H9 (cell line): ENCODE data around the gene MAP1S. TPM values are rescaled to one million over a fixed set of nuclear protein-coding genes. Genes with fewer than 3 reads are reported as not detected.

Source experiments
- DNase-seq: peaks from one replicate; pipeline ENCODE4 v3.0.0-alpha.2; 2017
- H2AFZ ChIP-seq: one replicate; pipeline ENCODE4 v1.6.1; 2013; ENCODE audit warnings: mild to moderate bottlenecking, low read length, control low read depth, moderate library complexity
- H2AK5ac ChIP-seq: 2 replicates; pipeline ENCODE4 v1.6.1; 2013; ENCODE audit warnings: low read length, control low read depth, mixed read lengths; ENCODE audit not compliant: insufficient read length
- H2BK120ac ChIP-seq: one replicate; pipeline ENCODE4 v1.6.1; 2013; ENCODE audit warnings: low read depth, mild to moderate bottlenecking, low read length, control low read depth, inconsistent platforms; ENCODE audit not compliant: poor library complexity, severe bottlenecking
- H2BK12ac ChIP-seq: 2 replicates; pipeline ENCODE4 v1.6.1; 2013; ENCODE audit warnings: low read length, control low read depth, mixed read lengths, low read depth; ENCODE audit not compliant: insufficient read length
- H2BK15ac ChIP-seq: 2 replicates; pipeline ENCODE4 v1.6.1; 2013; ENCODE audit warnings: low read depth, low read length, control low read depth
- H2BK20ac ChIP-seq: one replicate; pipeline ENCODE4 v1.6.1; 2013; ENCODE audit warnings: low read depth, mild to moderate bottlenecking, low read length, control low read depth, inconsistent platforms; ENCODE audit not compliant: poor library complexity, severe bottlenecking
- H2BK5ac ChIP-seq: 2 replicates; pipeline ENCODE4 v1.6.1; 2013; ENCODE audit warnings: low read length, control low read depth, mixed read lengths; ENCODE audit not compliant: insufficient read length
- H3K14ac ChIP-seq: 2 replicates; pipeline ENCODE4 v1.6.1; 2013; ENCODE audit warnings: low read length, control low read depth; ENCODE audit not compliant: insufficient read depth
- H3K18ac ChIP-seq: 2 replicates; pipeline ENCODE4 v1.6.1; 2013; ENCODE audit warnings: low read depth, mild to moderate bottlenecking, mixed read lengths, low read length, control low read depth; ENCODE audit not compliant: insufficient read length
- H3K23ac ChIP-seq: 2 replicates; pipeline ENCODE4 v1.6.1; 2013; ENCODE audit warnings: low read length, control low read depth, mixed read lengths, low read depth; ENCODE audit not compliant: insufficient read length
- H3K23me2 ChIP-seq: 2 replicates; pipeline ENCODE4 v1.6.1; 2013; ENCODE audit warnings: low read depth, mild to moderate bottlenecking, mixed read lengths, low read length, control low read depth; ENCODE audit not compliant: insufficient read length, poor library complexity, severe bottlenecking
- H3K27ac ChIP-seq: 2 replicates; pipeline ENCODE4 v1.5.1; 2013; ENCODE audit warnings: low read length, control low read depth, mixed read lengths, low read depth; ENCODE audit not compliant: insufficient read length
- H3K27me3 ChIP-seq: 2 replicates; pipeline ENCODE4 v1.6.1; 2013; ENCODE audit warnings: low read length, control low read depth, inconsistent platforms; ENCODE audit not compliant: insufficient read depth
- H3K4ac ChIP-seq: 2 replicates; pipeline ENCODE4 v1.6.1; 2013; ENCODE audit warnings: low read depth, mild to moderate bottlenecking, control low read depth, inconsistent platforms, low read length, moderate library complexity
- H3K4me1 ChIP-seq: 2 replicates; pipeline ENCODE4 v1.6.1; 2013; ENCODE audit warnings: low read length, control low read depth, inconsistent platforms; ENCODE audit not compliant: insufficient read depth
- H3K4me2 ChIP-seq: 2 replicates; pipeline ENCODE4 v1.6.1; 2013; ENCODE audit warnings: low read length, control low read depth, mixed read lengths; ENCODE audit not compliant: insufficient read length, insufficient read depth
- H3K56ac ChIP-seq: 2 replicates; pipeline ENCODE4 v1.6.1; 2013; ENCODE audit warnings: low read depth, mild to moderate bottlenecking, mixed read lengths, low read length, control low read depth; ENCODE audit not compliant: insufficient read length
- H3K79me1 ChIP-seq: 2 replicates; pipeline ENCODE4 v1.6.1; 2013; ENCODE audit warnings: low read depth, mild to moderate bottlenecking, moderate library complexity, low read length, control low read depth, inconsistent platforms; ENCODE audit not compliant: insufficient read depth, poor library complexity, severe bottlenecking
- H3K79me2 ChIP-seq: 2 replicates; pipeline ENCODE4 v1.6.1; 2013; ENCODE audit warnings: low read length, control low read depth, inconsistent platforms; ENCODE audit not compliant: insufficient read depth
- H3K9ac ChIP-seq: 2 replicates; pipeline ENCODE4 v1.6.1; 2013; ENCODE audit warnings: low read length, control low read depth, mixed read lengths; ENCODE audit not compliant: insufficient read length; ENCODE audit errors: extremely low read depth
- H3K9me3 ChIP-seq: one replicate; pipeline ENCODE4 v1.6.1; 2013; ENCODE audit warnings: low read depth, low read length, inconsistent platforms; ENCODE audit not compliant: control insufficient read depth
- H3T11ph ChIP-seq: one replicate; pipeline ENCODE4 v1.6.1; 2013; ENCODE audit warnings: mild to moderate bottlenecking, low read length, control low read depth, inconsistent platforms
- H4K20me1 ChIP-seq: one replicate; pipeline ENCODE4 v1.6.1; 2013; ENCODE audit not compliant: control insufficient read depth, insufficient read length, insufficient read depth
- H4K5ac ChIP-seq: 2 replicates; pipeline ENCODE4 v1.6.1; 2013; ENCODE audit warnings: low read depth, mild to moderate bottlenecking, mixed read lengths, low read length, control low read depth; ENCODE audit not compliant: insufficient read length
- H4K8ac ChIP-seq: replicated peaks from 2 replicates; pipeline ENCODE4 v1.6.1; 2013; ENCODE audit warnings: low read length, control low read depth, mixed read lengths, low read depth; ENCODE audit not compliant: insufficient read length
- H4K91ac ChIP-seq: 2 replicates; pipeline ENCODE4 v1.6.1; 2013; ENCODE audit warnings: low read depth, mild to moderate bottlenecking, moderate library complexity, mixed read lengths, low read length, control low read depth; ENCODE audit not compliant: insufficient read length
- H3K27ac Mint-ChIP-seq, 3 experiments: 2 replicates in 2 of 3; 3 replicates in 1 of 3; pipeline ENCODE4 v1.8.0; 2020 to 2021; ENCODE audit warnings: mixed read lengths in 3 of 3, mild to moderate bottlenecking in 1 of 3, moderate library complexity in 1 of 3
- H3K27me3 Mint-ChIP-seq: 2 replicates; pipeline ENCODE4 v1.8.0; 2021; ENCODE audit warnings: low read depth, mild to moderate bottlenecking, moderate library complexity, mixed read lengths
- H3K36me3 Mint-ChIP-seq, 3 experiments: 2 replicates in 2 of 3; 3 replicates in 1 of 3; pipeline ENCODE4 v1.8.0; 2020 to 2021; ENCODE audit warnings: low read depth in 3 of 3, mixed read lengths in 3 of 3; ENCODE audit not compliant: insufficient read depth in 1 of 3
- H3K4me1 Mint-ChIP-seq, 2 experiments: 2 replicates each; pipeline ENCODE4 v1.8.0; 2020; ENCODE audit warnings: mixed read lengths in 2 of 2
- H3K4me3 Mint-ChIP-seq, 2 experiments: 2 replicates in 1 of 2; 3 replicates in 1 of 2; pipeline ENCODE4 v1.8.0; 2020 to 2021; ENCODE audit warnings: mild to moderate bottlenecking in 2 of 2, mixed read lengths in 2 of 2, moderate library complexity in 1 of 2
- H3K9me3 Mint-ChIP-seq, 2 experiments: 2 replicates in 1 of 2; 3 replicates in 1 of 2; pipeline ENCODE4 v1.8.0; 2020; ENCODE audit warnings: mild to moderate bottlenecking in 2 of 2, mixed read lengths in 2 of 2, moderate library complexity in 1 of 2
- CTCF ChIP-seq: fragments of 200-600 bp; sonication (generic); conservative IDR thresholded peaks from 3 replicates; pipeline ENCODE4 v1.8.0; 2021; ENCODE audit warnings: antibody characterized with exemption, mild to moderate bottlenecking
- WGBS: extraction: QIAGEN DNeasy Blood & Tissue Kit; methylation state at CpG from one replicate; pipeline ENCODE4 v1.1.7; 2013; ENCODE audit warnings: missing lambda C conversion rate, low lambda C conversion rate, mixed read lengths; ENCODE audit not compliant: insufficient read length; ENCODE audit errors: extremely low coverage; 5-methylcytosine and 5-hydroxymethylcytosine counted together
- total RNA-seq: library from RNA; stranded (reverse); gene quantifications from 2 replicates; pipeline ENCODE4 v1.2.1, GENCODE V29; 2021

MAP1S gene
- total RNA-seq, 1 experiment from 2014 or later: 160 TPM

DNA sequence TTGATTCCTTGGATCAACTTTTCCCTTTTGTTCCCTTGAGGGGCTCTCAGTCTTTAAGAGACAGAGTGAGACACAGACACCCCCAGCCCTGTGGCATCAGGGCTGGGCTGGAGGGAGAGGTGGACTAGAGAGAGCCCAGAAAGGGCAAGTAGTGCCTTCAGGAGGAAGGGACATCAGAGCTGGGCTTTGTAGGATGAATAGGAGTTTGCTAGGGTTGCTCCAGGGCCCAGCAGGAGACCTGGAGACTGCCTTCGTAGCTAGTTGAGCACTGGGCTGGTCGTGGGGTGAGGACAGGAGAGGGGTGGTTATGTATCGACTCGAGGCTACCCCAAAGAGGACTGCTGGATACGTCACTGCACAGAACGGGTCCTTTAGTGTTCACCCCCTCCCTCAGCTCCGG is 5.4 kb downstream of the MAP1S start:
- no peaks in the 10 kb centered on the region for H3K9me3 ChIP-seq
- peaks cover 30 to 64% (median 56%) of the 10 kb centered on the region in 3 experiments; a peak in 6 of 7 replicates for H3K36me3 Mint-ChIP-seq
- H4K20me1 ChIP-seq: no peaks in the 10 kb centered on the region
- H3K79me1 ChIP-seq: peaks cover 14% of the 10 kb centered on the region
- no peak overlapping the region for H4K91ac ChIP-seq
- no peak overlapping the region for H2BK15ac ChIP-seq
- peaks cover 17 to 18% of the 10 kb centered on the region in 2 experiments for H3K4me1 Mint-ChIP-seq
- H3K9ac ChIP-seq: no peak overlapping the region
- H3K18ac ChIP-seq: no peak overlapping the region
- DNase-seq: no peak
- no peak overlapping the region for H4K8ac ChIP-seq
- no peak overlapping the region for H3K4me3 Mint-ChIP-seq
- H3K27me3 Mint-ChIP-seq: no peaks in the 10 kb centered on the region
- H2AK5ac ChIP-seq: no peak overlapping the region
- no peak overlapping the region for H4K5ac ChIP-seq
- no peaks in the 10 kb centered on the region for H3K27me3 ChIP-seq
- H3K23me2 ChIP-seq: peaks cover 6% of the 10 kb centered on the region
- no peak overlapping the region for H3K27ac ChIP-seq
- H3K14ac ChIP-seq: no peak overlapping the region
- H3T11ph ChIP-seq: no peak overlapping the region
- H3K4ac ChIP-seq: no peak overlapping the region
- H3K27ac Mint-ChIP-seq: peak overlapping the region; percentile 35 to 84 (median 74); a peak in 3 of 7 replicates
- no peak for TF ChIP-seq CTCF
- no peak overlapping the region for H2AFZ ChIP-seq
- H2BK12ac ChIP-seq: no peak overlapping the region
- H3K79me2 ChIP-seq: peaks cover 13% of the 10 kb centered on the region; the same call in 1 of the 2 replicates
- H3K23ac ChIP-seq: no peak overlapping the region
- no peak overlapping the region for H3K4me2 ChIP-seq
- H2BK5ac ChIP-seq: no peak overlapping the region
- H2BK20ac ChIP-seq: no peak overlapping the region
- no peak overlapping the region for H3K56ac ChIP-seq
- H2BK120ac ChIP-seq: no peak overlapping the region
- no CpG with 5 or more reads among the region's 7 CpGs for WGBS
- H3K9me3 Mint-ChIP-seq: no peaks in the 10 kb centered on the region
- peaks cover 3% of the 10 kb centered on the region; the same call in 1 of the 2 replicates for H3K4me1 ChIP-seq
